Non-pigmented ciliary epithelial cell (primary cell): ENCODE data around the gene PCDHB8.
"Not testable (repeated sequence)": the region's sequence is repeated elsewhere in the genome, so short reads cannot be mapped to it uniquely, and the experiment has no call there.

ENCODE experiments used
- DNase-seq: peaks from one replicate; pipeline ENCODE4 v3.0.0-alpha.2; 2010; ENCODE audit warnings: low read depth

The PCDHB8 gene

DNA sequence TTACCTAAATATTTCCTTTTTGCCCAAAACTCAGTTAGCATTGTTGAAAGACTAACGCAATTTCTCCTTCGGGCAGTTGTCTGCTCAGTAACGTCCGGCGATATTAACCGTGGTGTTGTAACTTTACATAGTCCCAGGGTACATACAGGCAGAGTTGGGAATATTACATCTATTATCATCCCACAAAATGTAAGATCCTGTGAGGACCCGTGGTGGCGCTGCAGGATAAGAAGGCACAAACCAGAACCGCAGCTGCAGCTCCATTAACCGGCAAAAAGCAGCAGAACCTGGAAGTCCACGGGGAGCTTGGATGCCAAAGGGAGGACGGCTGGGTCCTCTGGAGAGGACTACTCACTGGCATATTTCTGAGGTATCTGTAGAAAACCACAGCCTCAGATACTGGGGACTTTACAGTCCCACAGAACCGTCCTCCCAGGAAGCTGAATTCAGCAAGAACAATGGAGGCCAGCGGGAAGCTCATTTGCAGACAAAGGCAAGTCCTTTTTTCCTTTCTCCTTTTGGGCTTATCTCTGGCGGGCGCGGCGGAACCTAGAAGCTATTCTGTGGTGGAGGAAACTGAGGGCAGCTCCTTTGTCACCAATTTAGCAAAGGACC is at the start of gene PCDHB8:
PCDHB8 (plus strand) TSS at position 214 of the 615 bp plus-strand sequence; CDS start at position 459, 245 bp downstream.
- DNase-seq: not testable (repeated sequence)

- no peak for DNase-seq
Measured at GRCh38 chr5:141135030-141135717, 42.4 kb upstream of the PCDHB8 start, which contains the start of gene PCDHB5. TSS of gene PCDHB5 (plus strand) at chr5:141135206. CDS start at chr5:141135435, 229 bp downstream.

DNA sequence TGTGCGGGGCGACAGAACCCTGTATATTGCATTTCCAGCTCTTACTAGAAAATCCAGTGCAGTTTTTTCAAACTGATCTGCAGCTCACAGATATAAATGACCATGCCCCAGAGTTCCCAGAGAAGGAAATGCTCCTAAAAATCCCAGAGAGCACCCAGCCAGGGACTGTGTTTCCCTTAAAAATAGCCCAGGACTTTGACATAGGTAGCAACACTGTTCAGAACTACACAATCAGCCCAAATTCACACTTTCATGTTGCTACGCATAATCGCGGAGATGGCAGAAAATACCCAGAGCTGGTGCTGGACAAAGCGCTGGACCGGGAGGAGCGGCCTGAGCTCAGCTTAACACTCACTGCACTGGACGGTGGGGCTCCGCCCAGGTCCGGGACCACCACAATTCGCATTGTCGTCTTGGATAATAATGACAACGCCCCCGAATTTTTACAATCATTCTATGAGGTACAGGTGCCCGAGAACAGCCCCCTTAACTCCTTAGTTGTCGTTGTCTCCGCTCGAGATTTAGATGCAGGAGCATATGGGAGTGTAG is 41.8 kb upstream of the PCDHB8 start:
- DNase-seq: no peak

DNA sequence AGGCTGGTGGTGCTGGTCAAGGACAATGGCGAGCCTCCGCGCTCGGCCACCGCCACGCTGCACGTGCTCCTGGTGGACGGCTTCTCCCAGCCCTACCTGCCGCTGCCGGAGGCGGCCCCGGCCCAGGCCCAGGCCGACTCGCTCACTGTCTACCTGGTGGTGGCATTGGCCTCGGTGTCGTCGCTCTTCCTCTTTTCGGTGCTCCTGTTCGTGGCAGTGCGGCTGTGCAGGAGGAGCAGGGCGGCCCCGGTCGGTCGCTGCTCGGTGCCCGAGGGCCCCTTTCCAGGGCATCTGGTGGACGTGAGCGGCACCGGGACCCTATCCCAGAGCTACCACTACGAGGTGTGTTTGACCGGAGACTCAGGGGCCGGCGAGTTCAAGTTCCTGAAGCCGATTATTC is 40.2 kb upstream of the PCDHB8 start:
- not testable (repeated sequence) for DNase-seq

- DNase-seq: no peak
Measured at GRCh38 chr5:141149812-141150211, 27.8 kb upstream of the PCDHB8 start, which contains the start of gene PCDHB6. TSS of gene PCDHB6 (plus strand) at chr5:141150057. CDS start at chr5:141150258, 201 bp downstream.

GRCh38 chr5:141150224-141150992 is 27.2 kb upstream of the PCDHB8 start:
- DNase-seq: no peak

GRCh38 chr5:141150993-141151325 is 26.6 kb upstream of the PCDHB8 start:
- no peak for DNase-seq

DNA sequence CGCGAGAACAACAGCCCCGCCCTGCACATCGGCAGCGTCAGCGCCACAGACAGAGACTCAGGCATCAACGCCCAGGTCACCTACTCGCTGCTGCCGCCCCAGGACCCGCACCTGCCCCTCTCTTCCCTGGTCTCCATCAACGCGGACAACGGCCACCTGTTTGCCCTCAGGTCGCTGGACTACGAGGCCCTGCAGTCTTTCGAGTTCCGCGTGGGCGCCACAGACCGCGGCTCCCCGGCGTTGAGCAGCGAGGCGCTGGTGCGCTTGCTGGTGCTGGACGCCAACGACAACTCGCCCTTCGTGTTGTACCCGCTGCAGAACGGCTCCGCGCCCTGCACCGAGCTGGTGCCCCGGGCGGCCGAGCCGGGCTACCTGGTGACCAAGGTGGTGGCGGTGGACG is 26.0 kb upstream of the PCDHB8 start:
- DNase-seq: not testable (repeated sequence)

- DNase-seq: not testable (repeated sequence)
Measured at GRCh38 chr5:141152096-141152495, 25.5 kb upstream of the PCDHB8 start.

DNA sequence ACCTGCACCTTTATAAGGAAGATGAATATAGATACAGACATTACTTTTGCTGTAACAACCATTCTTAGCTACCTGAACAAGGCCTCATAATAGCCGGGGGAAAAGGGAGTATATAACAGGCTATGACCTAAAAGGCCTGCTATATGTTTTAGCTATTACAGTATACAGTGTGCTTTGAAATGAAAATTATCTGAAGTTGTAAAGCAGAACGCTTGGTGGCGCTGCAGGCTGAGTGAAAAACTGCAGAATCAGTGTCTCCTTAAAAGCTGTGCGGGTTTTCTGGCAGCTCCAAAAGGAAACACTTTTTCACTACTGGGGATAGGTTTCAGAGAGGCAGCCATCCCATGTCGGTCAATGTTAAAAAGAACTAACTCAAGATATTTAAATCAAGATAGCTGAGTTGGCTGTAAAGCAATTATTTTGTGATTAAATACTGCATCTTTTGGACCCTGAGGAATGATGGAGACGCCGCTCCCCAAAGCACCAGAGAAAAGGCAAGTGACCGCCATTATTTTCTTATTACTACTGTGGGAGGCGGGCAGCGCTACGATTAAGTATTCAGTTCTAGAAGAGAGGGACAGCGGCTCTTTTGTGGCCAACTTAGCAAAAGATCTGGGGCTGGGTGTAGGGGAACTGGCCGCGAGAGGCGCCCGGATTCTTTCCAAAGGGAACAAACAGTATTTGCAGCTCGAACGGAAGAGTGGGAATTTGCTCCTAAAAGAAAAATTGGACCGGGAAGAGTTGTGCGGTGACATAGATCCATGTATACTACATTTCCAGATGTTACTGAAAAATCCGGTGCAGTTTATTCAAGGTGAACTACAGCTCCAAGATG is 21.8 kb upstream of the PCDHB8 start:
- no peak for DNase-seq

GRCh38 chr5:141157356-141157755 is 20.2 kb upstream of the PCDHB8 start:
- not testable (repeated sequence) for DNase-seq

DNA sequence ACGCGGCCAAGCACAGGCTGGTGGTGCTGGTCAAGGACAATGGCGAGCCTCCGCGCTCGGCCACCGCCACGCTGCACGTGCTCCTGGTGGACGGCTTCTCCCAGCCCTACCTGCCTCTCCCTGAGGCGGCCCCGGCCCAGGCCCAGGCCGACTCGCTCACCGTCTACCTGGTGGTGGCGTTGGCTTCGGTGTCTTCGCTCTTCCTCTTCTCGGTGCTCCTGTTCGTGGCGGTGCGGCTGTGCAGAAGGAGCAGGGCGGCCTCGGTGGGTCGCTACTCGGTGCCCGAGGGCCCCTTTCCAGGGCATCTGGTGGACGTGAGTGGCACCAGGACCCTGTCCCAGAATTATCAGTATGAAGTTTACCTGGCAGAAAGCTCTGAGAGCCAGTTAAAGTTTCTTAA is 19.7 kb upstream of the PCDHB8 start:
- not testable (repeated sequence) for DNase-seq

DNA sequence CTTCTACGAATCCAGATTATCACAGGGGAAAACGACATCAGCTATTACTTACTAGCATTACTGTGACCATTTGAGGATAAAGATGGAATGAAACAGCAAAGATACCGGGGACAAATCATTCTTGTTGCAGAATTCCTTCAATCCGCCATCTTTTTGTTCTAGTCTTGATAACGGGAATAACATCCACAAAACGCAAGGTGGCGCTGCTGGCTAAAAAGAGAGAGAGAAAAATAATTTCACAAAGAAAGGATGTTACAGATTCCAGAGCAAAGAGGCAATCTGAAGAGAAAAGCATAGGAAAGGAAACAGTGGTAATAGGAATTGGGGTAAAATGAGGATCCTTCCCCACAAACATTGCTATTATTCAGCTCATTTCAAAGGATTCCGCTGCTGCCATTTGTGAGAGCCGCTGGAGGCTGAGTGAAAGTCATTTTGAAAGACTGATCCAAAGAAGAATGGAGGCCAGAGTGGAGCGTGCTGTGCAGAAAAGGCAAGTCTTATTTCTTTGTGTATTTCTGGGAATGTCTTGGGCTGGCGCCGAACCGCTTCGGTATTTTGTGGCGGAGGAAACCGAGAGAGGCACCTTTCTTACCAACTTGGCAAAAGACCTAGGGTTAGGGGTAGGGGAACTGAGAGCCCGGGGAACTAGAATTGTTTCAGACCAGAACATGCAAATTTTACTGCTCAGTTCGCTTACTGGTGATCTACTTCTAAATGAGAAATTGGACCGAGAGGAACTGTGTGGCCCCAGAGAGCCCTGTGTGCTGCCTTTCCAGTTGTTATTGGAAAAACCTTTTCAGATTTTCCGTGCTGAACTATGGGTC is 5.0 kb upstream of the PCDHB8 start, which contains the start of gene PCDHB7:
PCDHB7 (plus strand) TSS at position 264 of the 824 bp plus-strand sequence; CDS start at position 456, 192 bp downstream.
- DNase-seq: no peak

- not testable (repeated sequence) for DNase-seq
Measured at GRCh38 chr5:141174291-141175104, 3.1 kb upstream of the PCDHB8 start.

DNA sequence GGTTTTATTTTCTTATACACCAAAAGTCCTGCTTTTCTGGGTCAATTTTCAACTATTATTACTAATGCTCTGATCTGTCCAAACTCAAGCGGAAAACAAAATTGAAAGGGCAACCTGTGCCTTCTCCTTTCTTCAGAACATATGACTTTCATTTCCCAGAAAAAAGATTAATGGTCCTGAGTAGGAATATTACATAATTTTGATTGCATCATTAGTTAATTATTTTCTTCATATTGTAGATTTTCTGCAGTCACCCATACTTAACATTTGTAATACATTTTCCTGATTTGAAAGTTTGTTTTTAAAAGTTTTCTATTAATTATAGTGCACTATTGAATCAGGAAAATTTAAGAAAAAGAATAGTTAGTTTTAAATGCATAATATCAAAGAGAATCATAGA is 1.7 kb upstream of the PCDHB8 start:
- no peak for DNase-seq

DNA sequence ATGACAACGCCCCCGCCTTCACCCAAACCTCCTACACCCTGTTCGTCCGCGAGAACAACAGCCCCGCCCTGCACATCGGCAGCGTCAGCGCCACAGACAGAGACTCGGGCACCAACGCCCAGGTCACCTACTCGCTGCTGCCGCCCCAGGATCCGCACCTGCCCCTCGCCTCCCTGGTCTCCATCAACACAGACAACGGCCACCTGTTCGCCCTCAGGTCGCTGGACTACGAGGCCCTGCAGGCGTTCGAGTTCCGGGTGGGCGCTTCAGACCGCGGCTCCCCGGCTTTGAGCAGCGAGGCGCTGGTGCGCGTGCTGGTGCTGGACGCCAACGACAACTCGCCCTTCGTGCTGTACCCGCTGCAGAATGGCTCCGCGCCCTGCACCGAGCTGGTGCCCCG is 1.8 kb downstream of the PCDHB8 start:
- DNase-seq: not testable (repeated sequence)

DNA sequence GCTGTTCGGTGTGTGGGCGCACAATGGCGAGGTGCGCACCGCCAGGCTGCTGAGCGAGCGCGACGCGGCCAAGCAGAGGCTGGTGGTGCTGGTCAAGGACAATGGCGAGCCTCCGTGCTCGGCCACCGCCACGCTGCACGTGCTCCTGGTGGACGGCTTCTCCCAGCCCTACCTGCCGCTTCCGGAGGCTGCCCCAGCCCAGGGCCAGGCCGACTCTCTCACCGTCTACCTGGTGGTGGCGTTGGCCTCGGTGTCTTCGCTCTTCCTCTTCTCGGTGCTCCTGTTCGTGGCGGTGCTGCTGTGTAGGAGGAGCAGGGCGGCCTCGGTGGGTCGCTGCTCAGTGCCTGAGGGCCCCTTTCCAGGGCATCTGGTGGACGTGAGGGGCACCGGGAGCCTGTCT is 2.3 kb downstream of the PCDHB8 start:
- DNase-seq: not testable (repeated sequence)

DNA sequence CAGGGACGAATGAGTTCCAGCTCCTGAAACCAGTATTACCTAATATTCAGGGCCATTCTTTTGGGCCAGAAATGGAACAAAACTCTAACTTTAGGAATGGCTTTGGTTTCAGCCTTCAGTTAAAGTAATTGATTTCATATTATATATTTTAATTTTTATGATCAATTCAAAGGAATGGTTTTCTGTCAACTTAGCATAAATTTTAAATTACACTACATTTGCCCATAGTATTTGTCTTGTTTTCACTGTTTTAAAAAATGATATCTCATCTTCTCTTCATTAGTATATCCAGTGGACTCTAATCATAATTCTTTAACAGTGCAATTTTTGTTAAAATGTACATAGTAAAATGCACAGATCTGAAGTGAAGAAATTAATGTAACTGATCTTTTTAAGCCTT is 2.7 kb downstream of the PCDHB8 start:
- no peak for DNase-seq

DNA sequence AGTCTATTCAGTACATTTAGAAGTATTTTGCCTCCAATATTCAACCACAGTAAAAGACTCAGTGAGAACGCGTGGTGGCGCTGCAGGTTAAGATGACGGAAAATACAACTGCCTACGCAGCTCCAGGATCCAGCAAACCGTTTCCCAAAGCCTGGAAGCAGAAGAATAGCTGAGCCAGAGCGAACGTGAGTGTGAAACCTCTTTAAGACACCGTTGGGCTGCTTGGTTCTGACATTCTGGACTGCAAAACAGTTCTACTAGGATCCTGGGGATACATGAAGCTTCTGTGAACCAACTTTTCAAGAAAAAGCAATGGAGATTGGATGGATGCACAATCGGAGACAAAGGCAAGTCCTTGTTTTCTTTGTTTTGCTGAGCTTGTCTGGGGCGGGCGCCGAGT is 4.7 kb downstream of the PCDHB8 start, which contains the start of gene PCDHB16:
PCDHB16 (plus strand) TSS at position 140 of the 400 bp plus-strand sequence; CDS start at position 313, 173 bp downstream.
- no peak for DNase-seq
